H9 (cell line): Measurements from ENCODE around the gene ITGB2. TPM values are rescaled to one million over a fixed set of nuclear protein-coding genes. Genes with fewer than 3 reads are reported as not detected.

Source experiments
- DNase-seq: peaks from one replicate; pipeline ENCODE4 v3.0.0-alpha.2; 2017
- H2AFZ ChIP-seq: one replicate; pipeline ENCODE4 v1.6.1; 2013; ENCODE audit warnings: mild to moderate bottlenecking, low read length, control low read depth, moderate library complexity
- H2AK5ac ChIP-seq: 2 replicates; pipeline ENCODE4 v1.6.1; 2013; ENCODE audit warnings: low read length, control low read depth, mixed read lengths; ENCODE audit not compliant: insufficient read length
- H2BK120ac ChIP-seq: one replicate; pipeline ENCODE4 v1.6.1; 2013; ENCODE audit warnings: low read depth, mild to moderate bottlenecking, low read length, control low read depth, inconsistent platforms; ENCODE audit not compliant: poor library complexity, severe bottlenecking
- H2BK12ac ChIP-seq: 2 replicates; pipeline ENCODE4 v1.6.1; 2013; ENCODE audit warnings: low read length, control low read depth, mixed read lengths, low read depth; ENCODE audit not compliant: insufficient read length
- H2BK15ac ChIP-seq: 2 replicates; pipeline ENCODE4 v1.6.1; 2013; ENCODE audit warnings: low read depth, low read length, control low read depth
- H2BK20ac ChIP-seq: one replicate; pipeline ENCODE4 v1.6.1; 2013; ENCODE audit warnings: low read depth, mild to moderate bottlenecking, low read length, control low read depth, inconsistent platforms; ENCODE audit not compliant: poor library complexity, severe bottlenecking
- H2BK5ac ChIP-seq: 2 replicates; pipeline ENCODE4 v1.6.1; 2013; ENCODE audit warnings: low read length, control low read depth, mixed read lengths; ENCODE audit not compliant: insufficient read length
- H3K14ac ChIP-seq: 2 replicates; pipeline ENCODE4 v1.6.1; 2013; ENCODE audit warnings: low read length, control low read depth; ENCODE audit not compliant: insufficient read depth
- H3K18ac ChIP-seq: 2 replicates; pipeline ENCODE4 v1.6.1; 2013; ENCODE audit warnings: low read depth, mild to moderate bottlenecking, mixed read lengths, low read length, control low read depth; ENCODE audit not compliant: insufficient read length
- H3K23ac ChIP-seq: 2 replicates; pipeline ENCODE4 v1.6.1; 2013; ENCODE audit warnings: low read length, control low read depth, mixed read lengths, low read depth; ENCODE audit not compliant: insufficient read length
- H3K23me2 ChIP-seq: 2 replicates; pipeline ENCODE4 v1.6.1; 2013; ENCODE audit warnings: low read depth, mild to moderate bottlenecking, mixed read lengths, low read length, control low read depth; ENCODE audit not compliant: insufficient read length, poor library complexity, severe bottlenecking
- H3K27ac ChIP-seq: 2 replicates; pipeline ENCODE4 v1.5.1; 2013; ENCODE audit warnings: low read length, control low read depth, mixed read lengths, low read depth; ENCODE audit not compliant: insufficient read length
- H3K27me3 ChIP-seq: 2 replicates; pipeline ENCODE4 v1.6.1; 2013; ENCODE audit warnings: low read length, control low read depth, inconsistent platforms; ENCODE audit not compliant: insufficient read depth
- H3K4ac ChIP-seq: 2 replicates; pipeline ENCODE4 v1.6.1; 2013; ENCODE audit warnings: low read depth, mild to moderate bottlenecking, control low read depth, inconsistent platforms, low read length, moderate library complexity
- H3K4me1 ChIP-seq: 2 replicates; pipeline ENCODE4 v1.6.1; 2013; ENCODE audit warnings: low read length, control low read depth, inconsistent platforms; ENCODE audit not compliant: insufficient read depth
- H3K4me2 ChIP-seq: 2 replicates; pipeline ENCODE4 v1.6.1; 2013; ENCODE audit warnings: low read length, control low read depth, mixed read lengths; ENCODE audit not compliant: insufficient read length, insufficient read depth
- H3K56ac ChIP-seq: 2 replicates; pipeline ENCODE4 v1.6.1; 2013; ENCODE audit warnings: low read depth, mild to moderate bottlenecking, mixed read lengths, low read length, control low read depth; ENCODE audit not compliant: insufficient read length
- H3K79me1 ChIP-seq: 2 replicates; pipeline ENCODE4 v1.6.1; 2013; ENCODE audit warnings: low read depth, mild to moderate bottlenecking, moderate library complexity, low read length, control low read depth, inconsistent platforms; ENCODE audit not compliant: insufficient read depth, poor library complexity, severe bottlenecking
- H3K79me2 ChIP-seq: 2 replicates; pipeline ENCODE4 v1.6.1; 2013; ENCODE audit warnings: low read length, control low read depth, inconsistent platforms; ENCODE audit not compliant: insufficient read depth
- H3K9ac ChIP-seq: 2 replicates; pipeline ENCODE4 v1.6.1; 2013; ENCODE audit warnings: low read length, control low read depth, mixed read lengths; ENCODE audit not compliant: insufficient read length; ENCODE audit errors: extremely low read depth
- H3K9me3 ChIP-seq: one replicate; pipeline ENCODE4 v1.6.1; 2013; ENCODE audit warnings: low read depth, low read length, inconsistent platforms; ENCODE audit not compliant: control insufficient read depth
- H3T11ph ChIP-seq: one replicate; pipeline ENCODE4 v1.6.1; 2013; ENCODE audit warnings: mild to moderate bottlenecking, low read length, control low read depth, inconsistent platforms
- H4K20me1 ChIP-seq: one replicate; pipeline ENCODE4 v1.6.1; 2013; ENCODE audit not compliant: control insufficient read depth, insufficient read length, insufficient read depth
- H4K5ac ChIP-seq: 2 replicates; pipeline ENCODE4 v1.6.1; 2013; ENCODE audit warnings: low read depth, mild to moderate bottlenecking, mixed read lengths, low read length, control low read depth; ENCODE audit not compliant: insufficient read length
- H4K8ac ChIP-seq: replicated peaks from 2 replicates; pipeline ENCODE4 v1.6.1; 2013; ENCODE audit warnings: low read length, control low read depth, mixed read lengths, low read depth; ENCODE audit not compliant: insufficient read length
- H4K91ac ChIP-seq: 2 replicates; pipeline ENCODE4 v1.6.1; 2013; ENCODE audit warnings: low read depth, mild to moderate bottlenecking, moderate library complexity, mixed read lengths, low read length, control low read depth; ENCODE audit not compliant: insufficient read length
- H3K27ac Mint-ChIP-seq, 3 experiments: 2 replicates in 2 of 3; 3 replicates in 1 of 3; pipeline ENCODE4 v1.8.0; 2020 to 2021; ENCODE audit warnings: mixed read lengths in 3 of 3, mild to moderate bottlenecking in 1 of 3, moderate library complexity in 1 of 3
- H3K27me3 Mint-ChIP-seq: 2 replicates; pipeline ENCODE4 v1.8.0; 2021; ENCODE audit warnings: low read depth, mild to moderate bottlenecking, moderate library complexity, mixed read lengths
- H3K36me3 Mint-ChIP-seq, 3 experiments: 2 replicates in 2 of 3; 3 replicates in 1 of 3; pipeline ENCODE4 v1.8.0; 2020 to 2021; ENCODE audit warnings: low read depth in 3 of 3, mixed read lengths in 3 of 3; ENCODE audit not compliant: insufficient read depth in 1 of 3
- H3K4me1 Mint-ChIP-seq, 2 experiments: 2 replicates each; pipeline ENCODE4 v1.8.0; 2020; ENCODE audit warnings: mixed read lengths in 2 of 2
- H3K4me3 Mint-ChIP-seq, 2 experiments: 2 replicates in 1 of 2; 3 replicates in 1 of 2; pipeline ENCODE4 v1.8.0; 2020 to 2021; ENCODE audit warnings: mild to moderate bottlenecking in 2 of 2, mixed read lengths in 2 of 2, moderate library complexity in 1 of 2
- H3K9me3 Mint-ChIP-seq, 2 experiments: 2 replicates in 1 of 2; 3 replicates in 1 of 2; pipeline ENCODE4 v1.8.0; 2020; ENCODE audit warnings: mild to moderate bottlenecking in 2 of 2, mixed read lengths in 2 of 2, moderate library complexity in 1 of 2
- CTCF ChIP-seq: fragments of 200-600 bp; sonication (generic); conservative IDR thresholded peaks from 3 replicates; pipeline ENCODE4 v1.8.0; 2021; ENCODE audit warnings: antibody characterized with exemption, mild to moderate bottlenecking
- WGBS: extraction: QIAGEN DNeasy Blood & Tissue Kit; methylation state at CpG from one replicate; pipeline ENCODE4 v1.1.7; 2013; ENCODE audit warnings: missing lambda C conversion rate, low lambda C conversion rate, mixed read lengths; ENCODE audit not compliant: insufficient read length; ENCODE audit errors: extremely low coverage; 5-methylcytosine and 5-hydroxymethylcytosine counted together
- total RNA-seq: library from RNA; stranded (reverse); gene quantifications from 2 replicates; pipeline ENCODE4 v1.2.1, GENCODE V29; 2021

ITGB2 gene
- total RNA-seq, 1 experiment from 2014 or later = 1.1 TPM

GRCh38 chr21:44947111-44947929 lies 26.6 kb upstream of the ITGB2 start:
- no peak overlapping the region for H2BK5ac ChIP-seq
- DNase-seq = no peak
- no peak overlapping the region; a peak in 1 of 7 replicates for H3K27ac Mint-ChIP-seq

More at GRCh38 chr21:44947111-44947929, 26.6 kb upstream of the ITGB2 start:
- peaks cover 27 to 49% (median 48%) of the 10 kb centered on the region in 3 experiments; a peak in 6 of 7 replicates for H3K36me3 Mint-ChIP-seq
- Histone ChIP-seq H3K23me2 (no peaks in the 10 kb centered on the region), H3K14ac (no peak overlapping the region), H2BK120ac (no peak overlapping the region), H4K91ac (no peak overlapping the region), H3T11ph (no peak overlapping the region), H4K8ac (no peak overlapping the region), H3K4ac (no peak overlapping the region), H2BK20ac (no peak overlapping the region), H3K79me1 (peaks cover 3% of the 10 kb centered on the region), H3K9me3 (no peaks in the 10 kb centered on the region), H3K27ac (no peak overlapping the region), H4K20me1 (no peaks in the 10 kb centered on the region), H2AK5ac (no peak overlapping the region), H3K23ac (no peak overlapping the region), H3K79me2 (peaks cover 41% of the 10 kb centered on the region; the same call in 1 of the 2 replicates), H3K9ac (no peak overlapping the region), H3K4me1 (no peaks in the 10 kb centered on the region), H2BK12ac (no peak overlapping the region), H3K4me2 (no peak overlapping the region), H3K56ac (no peak overlapping the region), H2AFZ (no peak overlapping the region), H2BK15ac (no peak overlapping the region), H3K27me3 (no peaks in the 10 kb centered on the region), H3K18ac (no peak overlapping the region), H4K5ac (no peak overlapping the region)
- H3K4me1 Mint-ChIP-seq = peaks cover 2 to 5% of the 10 kb centered on the region in 2 experiments; a peak in 3 of 4 replicates
- no CpG with 5 or more reads among the region's 22 CpGs for WGBS
- H3K4me3 Mint-ChIP-seq = no peak overlapping the region; a peak in 1 of 5 replicates
- TF ChIP-seq CTCF = no peak
- peaks cover 2% of the 10 kb centered on the region; the same call in 1 of the 2 replicates for H3K27me3 Mint-ChIP-seq
- no peaks in the 10 kb centered on the region for H3K9me3 Mint-ChIP-seq
